HEK293 (cell line): ENCODE data around the gene DNAH7.

Experiments used
- CTCF ChIA-PET: fragments of 350-600 bp; formaldehyde crosslinking; extraction: SDS; loops from one replicate; lab custom pipeline; 2021; ENCODE audit warnings: antibody characterized with exemption; lab: Yijun Ruan, JAX
- POLR2A ChIA-PET: fragments of 300-600 bp; formaldehyde crosslinking; extraction: SDS; loops from one replicate; lab custom pipeline; 2020; ENCODE audit warnings: antibody characterized with exemption, inconsistent platforms; lab: Yijun Ruan, JAX
- H3K27ac ChIP-seq: fragments of 200-500 bp; sonication (Bioruptor generic); 2 replicates; pipeline ENCODE4 v1.5.1; 2014; ENCODE audit warnings: low read depth, low read length, control low read depth, inconsistent platforms; ENCODE audit errors: extremely low read depth
- H3K36me3 ChIP-seq, 2 experiments: fragments of 200-500 bp in 1 of 2; sonication (Bioruptor generic) in 1 of 2; 1 replicate in 1 of 2; 2 replicates in 1 of 2; pipeline ENCODE4 v1.5.1; 2014 to 2017; ENCODE audit warnings: inconsistent platforms in 2 of 2, low read length in 2 of 2; ENCODE audit not compliant: control insufficient read depth in 2 of 2, insufficient read depth in 1 of 2
- H3K4me1 ChIP-seq: fragments of 200-500 bp; sonication (Bioruptor generic); 2 replicates; pipeline ENCODE4 v1.5.1; 2014; ENCODE audit warnings: mild to moderate bottlenecking, low read length, inconsistent platforms; ENCODE audit not compliant: control insufficient read depth, insufficient read depth
- H3K4me3 ChIP-seq: 2 replicates; pipeline ENCODE4 v1.5.1; 2011; ENCODE audit warnings: low read depth, mild to moderate bottlenecking, control low read depth, low read length, moderate library complexity
- H3K9me3 ChIP-seq: fragments of 200-500 bp; sonication (Bioruptor generic); 2 replicates; pipeline ENCODE4 v1.5.1; 2014; ENCODE audit warnings: low read depth, low read length, inconsistent platforms; ENCODE audit not compliant: control insufficient read depth, insufficient read depth
- OVOL3 ChIP-seq: fragments of 450-650 bp; formaldehyde crosslinking; IDR thresholded peaks from 2 replicates; pipeline ENCODE4 v1.5.1; 2016; ENCODE audit warnings: missing biosample characterization, missing genetic modification characterization
- TRIM28 ChIP-seq: IDR thresholded peaks from 2 replicates; pipeline ENCODE4 v1.6.1; 2011; ENCODE audit warnings: low read length, control low read depth, borderline replicate concordance
- WT1 ChIP-seq: fragments of 450-650 bp; formaldehyde crosslinking; IDR thresholded peaks from 2 replicates; pipeline ENCODE4 v1.5.1; 2016; ENCODE audit warnings: missing biosample characterization, missing genetic modification characterization
- ZNF133 ChIP-seq: fragments of 450-650 bp; formaldehyde crosslinking; IDR thresholded peaks from 2 replicates; pipeline ENCODE4 v1.5.1; 2016; ENCODE audit warnings: missing biosample characterization, missing genetic modification characterization
- ZNF175 ChIP-seq: fragments of 450-650 bp; formaldehyde crosslinking; IDR thresholded peaks from 2 replicates; pipeline ENCODE4 v1.5.1; 2016; ENCODE audit warnings: missing biosample characterization, missing genetic modification characterization
- ZNF341 ChIP-seq: fragments of 450-650 bp; formaldehyde crosslinking; IDR thresholded peaks from 2 replicates; pipeline ENCODE4; 2016; ENCODE audit warnings: low read depth, missing biosample characterization, missing genetic modification characterization
- ZNF37A ChIP-seq: fragments of 450-650 bp; IDR thresholded peaks from 2 replicates; pipeline ENCODE4 v1.5.1; 2018; ENCODE audit warnings: missing biosample characterization, missing genetic modification characterization
- ZNF48 ChIP-seq: fragments of 450-650 bp; formaldehyde crosslinking; IDR thresholded peaks from 2 replicates; pipeline ENCODE4 v1.5.1; 2016; ENCODE audit warnings: missing biosample characterization, missing genetic modification characterization
- ZNF529 ChIP-seq: fragments of 450-650 bp; formaldehyde crosslinking; IDR thresholded peaks from 2 replicates; pipeline ENCODE4 v1.5.1; 2017; ENCODE audit warnings: missing genetic modification characterization, missing biosample characterization; ENCODE audit not compliant: insufficient replicate concordance
- ZNF530 ChIP-seq: fragments of 450-650 bp; formaldehyde crosslinking; IDR thresholded peaks from 2 replicates; pipeline ENCODE4 v1.5.1; 2016; ENCODE audit warnings: low read depth, missing biosample characterization, missing genetic modification characterization
- ZNF561 ChIP-seq: fragments of 450-650 bp; IDR thresholded peaks from 2 replicates; pipeline ENCODE4 v1.5.1; 2018; ENCODE audit warnings: missing biosample characterization, missing genetic modification characterization, borderline replicate concordance
- ZNF571 ChIP-seq: fragments of 450-650 bp; formaldehyde crosslinking; IDR thresholded peaks from 2 replicates; pipeline ENCODE4 v1.5.0; 2017; ENCODE audit warnings: missing biosample characterization, missing genetic modification characterization
- ZNF596 ChIP-seq: fragments of 450-650 bp; IDR thresholded peaks from 2 replicates; pipeline ENCODE4 v1.5.0; 2018; ENCODE audit warnings: missing biosample characterization, mild to moderate bottlenecking, missing genetic modification characterization, moderate library complexity
- ZNF624 ChIP-seq: fragments of 450-650 bp; formaldehyde crosslinking; IDR thresholded peaks from 2 replicates; pipeline ENCODE4 v1.5.1; 2017; ENCODE audit warnings: missing biosample characterization, missing genetic modification characterization
- ZNF670 ChIP-seq: fragments of 450-650 bp; formaldehyde crosslinking; IDR thresholded peaks from 2 replicates; pipeline ENCODE4 v1.5.1; 2016; ENCODE audit warnings: missing biosample characterization, missing genetic modification characterization, low read depth
- ZNF701 ChIP-seq: fragments of 450-650 bp; formaldehyde crosslinking; IDR thresholded peaks from 2 replicates; pipeline ENCODE4 v1.5.1; 2016; ENCODE audit warnings: missing biosample characterization, missing genetic modification characterization
- ZNF76 ChIP-seq: fragments of 450-650 bp; formaldehyde crosslinking; IDR thresholded peaks from 2 replicates; pipeline ENCODE4; 2016; ENCODE audit warnings: low read depth, missing biosample characterization, missing genetic modification characterization, borderline replicate concordance
- ZNF785 ChIP-seq: fragments of 450-650 bp; formaldehyde crosslinking; IDR thresholded peaks from 2 replicates; pipeline ENCODE4 v1.5.1; 2016; ENCODE audit warnings: missing biosample characterization, missing genetic modification characterization
- ZXDB ChIP-seq: fragments of 450-650 bp; formaldehyde crosslinking; IDR thresholded peaks from 2 replicates; pipeline ENCODE4 v1.5.1; 2016; ENCODE audit warnings: missing biosample characterization, missing genetic modification characterization
- TF ChIP-seq, protein P1 (sequence below): fragments of 450-650 bp; formaldehyde crosslinking; IDR thresholded peaks from 2 replicates; pipeline ENCODE4 v1.5.1; 2016; ENCODE audit warnings: missing biosample characterization, missing genetic modification characterization
- TF ChIP-seq, protein P2 (sequence below): fragments of 450-650 bp; formaldehyde crosslinking; IDR thresholded peaks from 2 replicates; pipeline ENCODE4 v1.5.1; 2016; ENCODE audit warnings: missing biosample characterization, missing genetic modification characterization
- TF ChIP-seq, protein P3 (sequence below): fragments of 450-650 bp; formaldehyde crosslinking; IDR thresholded peaks from 2 replicates; pipeline ENCODE4 v1.5.1; 2016; ENCODE audit warnings: missing biosample characterization, missing genetic modification characterization, low read depth
- TF ChIP-seq, protein P4 (sequence below): fragments of 450-650 bp; formaldehyde crosslinking; IDR thresholded peaks from 2 replicates; pipeline ENCODE4; 2016; ENCODE audit warnings: missing biosample characterization, missing genetic modification characterization

The DNAH7 gene

GRCh38 chr2:195813421-195813820 is 255.2 kb downstream of the DNAH7 start (continued):
- TF ChIP-seq, protein P1, sequence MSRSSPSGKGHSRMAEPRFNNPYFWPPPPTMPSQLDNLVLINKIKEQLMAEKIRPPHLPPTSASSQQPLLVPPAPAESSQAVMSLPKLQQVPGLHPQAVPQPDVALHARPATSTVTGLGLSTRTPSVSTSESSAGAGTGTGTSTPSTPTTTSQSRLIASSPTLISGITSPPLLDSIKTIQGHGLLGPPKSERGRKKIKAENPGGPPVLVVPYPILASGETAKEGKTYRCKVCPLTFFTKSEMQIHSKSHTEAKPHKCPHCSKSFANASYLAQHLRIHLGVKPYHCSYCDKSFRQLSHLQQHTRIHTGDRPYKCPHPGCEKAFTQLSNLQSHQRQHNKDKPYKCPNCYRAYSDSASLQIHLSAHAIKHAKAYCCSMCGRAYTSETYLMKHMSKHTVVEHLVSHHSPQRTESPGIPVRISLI (tag by site-specific recombination) = no peak
- TF ChIP-seq, protein P2, sequence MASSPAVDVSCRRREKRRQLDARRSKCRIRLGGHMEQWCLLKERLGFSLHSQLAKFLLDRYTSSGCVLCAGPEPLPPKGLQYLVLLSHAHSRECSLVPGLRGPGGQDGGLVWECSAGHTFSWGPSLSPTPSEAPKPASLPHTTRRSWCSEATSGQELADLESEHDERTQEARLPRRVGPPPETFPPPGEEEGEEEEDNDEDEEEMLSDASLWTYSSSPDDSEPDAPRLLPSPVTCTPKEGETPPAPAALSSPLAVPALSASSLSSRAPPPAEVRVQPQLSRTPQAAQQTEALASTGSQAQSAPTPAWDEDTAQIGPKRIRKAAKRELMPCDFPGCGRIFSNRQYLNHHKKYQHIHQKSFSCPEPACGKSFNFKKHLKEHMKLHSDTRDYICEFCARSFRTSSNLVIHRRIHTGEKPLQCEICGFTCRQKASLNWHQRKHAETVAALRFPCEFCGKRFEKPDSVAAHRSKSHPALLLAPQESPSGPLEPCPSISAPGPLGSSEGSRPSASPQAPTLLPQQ (tag by site-specific recombination) = no peak
- TF ChIP-seq ZNF596 (tag by site-specific recombination) (no peak), TRIM28 (no peak), ZNF175 (tag by site-specific recombination) (no peak), ZNF529 (tag by site-specific recombination) (no peak), ZNF624 (tag by site-specific recombination) (no peak)

GRCh38 chr2:195810340-195811098 is 258.1 kb downstream of the DNAH7 start:
- Histone ChIP-seq H3K9me3 (no peaks in the 10 kb centered on the region), H3K36me3 (no peaks in the 10 kb centered on the region), H3K4me1 (no peaks in the 10 kb centered on the region), H3K4me3 (no peak overlapping the region), H3K27ac (no peak overlapping the region)
- ChIA-PET CTCF (no interaction called here), POLR2A (no interaction called here)
- no peak for TF ChIP-seq WT1 (tag by site-specific recombination)
- no peak for TF ChIP-seq ZNF571 (tag by site-specific recombination)
- no peak for TF ChIP-seq OVOL3 (tag by site-specific recombination)
- TF ChIP-seq TRIM28 = no peak
- TF ChIP-seq, protein P3, sequence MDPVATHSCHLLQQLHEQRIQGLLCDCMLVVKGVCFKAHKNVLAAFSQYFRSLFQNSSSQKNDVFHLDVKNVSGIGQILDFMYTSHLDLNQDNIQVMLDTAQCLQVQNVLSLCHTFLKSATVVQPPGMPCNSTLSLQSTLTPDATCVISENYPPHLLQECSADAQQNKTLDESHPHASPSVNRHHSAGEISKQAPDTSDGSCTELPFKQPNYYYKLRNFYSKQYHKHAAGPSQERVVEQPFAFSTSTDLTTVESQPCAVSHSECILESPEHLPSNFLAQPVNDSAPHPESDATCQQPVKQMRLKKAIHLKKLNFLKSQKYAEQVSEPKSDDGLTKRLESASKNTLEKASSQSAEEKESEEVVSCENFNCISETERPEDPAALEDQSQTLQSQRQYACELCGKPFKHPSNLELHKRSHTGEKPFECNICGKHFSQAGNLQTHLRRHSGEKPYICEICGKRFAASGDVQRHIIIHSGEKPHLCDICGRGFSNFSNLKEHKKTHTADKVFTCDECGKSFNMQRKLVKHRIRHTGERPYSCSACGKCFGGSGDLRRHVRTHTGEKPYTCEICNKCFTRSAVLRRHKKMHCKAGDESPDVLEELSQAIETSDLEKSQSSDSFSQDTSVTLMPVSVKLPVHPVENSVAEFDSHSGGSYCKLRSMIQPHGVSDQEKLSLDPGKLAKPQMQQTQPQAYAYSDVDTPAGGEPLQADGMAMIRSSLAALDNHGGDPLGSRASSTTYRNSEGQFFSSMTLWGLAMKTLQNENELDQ (tag by site-specific recombination) = no peak
- no peak for TF ChIP-seq ZNF48 (tag by site-specific recombination)
- TF ChIP-seq ZXDB = no peak
- no peak for TF ChIP-seq ZNF701 (tag by site-specific recombination)
- no peak for TF ChIP-seq ZNF785
- no peak for TF ChIP-seq ZNF76
- no peak for TF ChIP-seq ZNF133 (tag by site-specific recombination)
- no peak for TF ChIP-seq ZNF530 (tag by site-specific recombination)
- no peak for TF ChIP-seq ZNF561 (tag by site-specific recombination)
- TF ChIP-seq ZNF37A (tag by site-specific recombination) = no peak
- TF ChIP-seq, protein P4, sequence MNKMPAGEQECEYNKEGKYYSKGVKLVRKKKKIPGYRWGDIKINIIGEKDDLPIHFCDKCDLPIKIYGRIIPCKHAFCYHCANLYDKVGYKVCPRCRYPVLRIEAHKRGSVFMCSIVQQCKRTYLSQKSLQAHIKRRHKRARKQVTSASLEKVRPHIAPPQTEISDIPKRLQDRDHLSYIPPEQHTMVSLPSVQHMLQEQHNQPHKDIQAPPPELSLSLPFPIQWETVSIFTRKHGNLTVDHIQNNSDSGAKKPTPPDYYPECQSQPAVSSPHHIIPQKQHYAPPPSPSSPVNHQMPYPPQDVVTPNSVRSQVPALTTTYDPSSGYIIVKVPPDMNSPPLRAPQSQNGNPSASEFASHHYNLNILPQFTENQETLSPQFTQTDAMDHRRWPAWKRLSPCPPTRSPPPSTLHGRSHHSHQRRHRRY (tag by site-specific recombination) = no peak
- no peak for TF ChIP-seq ZNF670
- no peak for TF ChIP-seq ZNF341 (tag by site-specific recombination)
